Measurements from ENCODE around the gene HSF4.

- TF ChIP-seq POLR2AphosphoS5 (IDR thresholded peaks at IDR 0.05) (peak in 2 of 3 donors; percentile 60 to 66), CTCF (IDR thresholded peaks at IDR 0.05) (peak; percentile 76 to 89 (median 81)), POLR2A (IDR thresholded peaks at IDR 0.05) (no peak)
Observed at GRCh38 chr16:67184995-67185650, 20.6 kb downstream of the HSF4 start.

Data from transverse colon (tissue), 4 donors.